GM19467 (cell line): ENCODE data around the gene PLA2G6.
"Not testable (repeated sequence)": the region's sequence is repeated elsewhere in the genome, so short reads cannot be mapped to it uniquely, and the experiment has no call there.

Source experiments
- ATAC-seq: cut with Tn5 transposase; IDR thresholded peaks from one replicate; pipeline ENCODE4 v1.9.1; 2021; ENCODE audit warnings: mild to moderate bottlenecking, moderate library complexity; ENCODE audit not compliant: unreplicated experiment

The PLA2G6 gene

DNA sequence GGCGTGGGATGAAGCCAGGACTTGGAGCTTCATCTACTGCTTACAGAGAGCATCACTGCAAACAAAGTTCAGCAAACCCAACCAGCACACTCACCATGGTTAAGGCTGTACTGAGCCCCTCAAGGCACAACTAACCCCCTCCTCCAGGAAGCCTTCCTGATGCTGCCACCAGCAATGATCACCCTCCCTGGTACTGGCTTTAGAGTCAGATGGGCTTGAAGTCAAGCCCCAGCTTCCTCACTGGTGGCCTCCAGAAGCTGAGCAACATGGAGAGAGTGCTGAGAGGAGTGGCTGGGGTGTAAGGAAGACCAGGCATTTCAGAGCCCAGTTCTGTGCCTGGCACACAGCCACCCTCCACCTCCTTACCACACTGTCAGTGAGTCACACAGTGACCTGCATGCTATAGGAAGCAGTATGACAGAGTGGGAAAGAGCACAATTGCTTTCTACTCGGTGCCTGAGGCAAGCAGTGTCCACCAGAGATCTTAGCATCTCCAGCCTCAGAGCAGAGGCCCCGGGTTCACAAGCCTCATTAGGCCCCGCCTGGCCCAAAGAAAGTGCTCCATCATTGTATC, 46.4 kb downstream of the PLA2G6 start:
- ATAC-seq, result no peak

DNA sequence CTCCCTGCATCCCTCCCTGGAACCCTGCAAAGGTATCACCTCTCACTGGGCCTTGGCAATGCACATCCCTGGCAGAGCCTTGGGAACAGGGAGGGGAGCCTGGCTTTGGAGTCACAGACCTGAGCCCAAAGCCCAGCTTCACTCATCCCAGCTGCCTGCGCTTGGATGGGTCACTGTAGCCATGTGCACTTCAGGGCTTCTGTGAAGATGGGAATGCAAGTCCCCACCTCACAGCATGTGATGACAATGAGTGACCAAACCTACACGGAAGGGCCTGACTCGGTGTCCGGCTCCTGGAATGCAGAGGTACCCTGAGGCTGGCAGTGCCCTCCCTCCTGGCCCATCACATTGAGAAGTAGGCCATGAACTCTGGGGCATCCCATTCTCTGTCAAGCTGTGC, 48.3 kb downstream of the PLA2G6 start:
- no peak for ATAC-seq

DNA sequence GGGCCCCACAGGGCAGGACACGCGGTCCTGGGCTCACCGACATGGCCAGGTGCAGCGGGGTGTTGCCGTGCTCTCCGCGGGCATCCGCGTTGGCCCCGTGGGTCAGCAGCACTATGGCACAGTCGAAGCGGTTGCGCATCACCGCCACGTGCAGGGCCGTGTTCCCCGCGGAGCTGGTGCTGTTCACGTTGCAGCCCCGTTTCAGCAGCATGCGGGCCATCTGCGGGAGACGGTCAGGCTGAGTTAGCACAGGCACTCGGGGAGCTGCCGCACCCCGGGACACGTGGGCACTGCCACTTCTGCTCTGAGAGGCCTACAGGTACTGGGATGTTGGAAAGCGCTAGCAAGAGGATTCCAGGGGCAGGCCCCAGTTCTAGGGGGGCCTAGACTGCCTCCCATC, 48.8 kb downstream of the PLA2G6 start:
- ATAC-seq, result no peak

DNA sequence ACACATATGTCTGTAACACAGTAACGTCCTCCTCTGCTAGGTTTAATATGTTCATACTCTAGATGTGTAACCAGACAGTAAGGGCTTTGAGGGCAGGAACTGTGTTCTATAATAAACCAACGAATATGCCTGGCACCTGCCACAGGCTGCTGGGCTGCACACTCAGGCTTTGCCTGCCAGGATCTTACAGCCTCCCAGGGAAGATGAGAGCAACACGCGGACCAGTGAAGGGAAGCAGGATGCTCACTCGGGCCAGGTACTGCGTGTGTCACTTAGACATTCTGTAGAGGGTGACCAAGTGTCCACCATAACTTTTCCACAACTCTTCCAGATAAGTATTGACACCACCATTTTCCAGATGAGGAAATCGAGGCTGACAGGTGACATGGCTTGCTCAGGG, 49.5 kb downstream of the PLA2G6 start:
- no peak for ATAC-seq

DNA sequence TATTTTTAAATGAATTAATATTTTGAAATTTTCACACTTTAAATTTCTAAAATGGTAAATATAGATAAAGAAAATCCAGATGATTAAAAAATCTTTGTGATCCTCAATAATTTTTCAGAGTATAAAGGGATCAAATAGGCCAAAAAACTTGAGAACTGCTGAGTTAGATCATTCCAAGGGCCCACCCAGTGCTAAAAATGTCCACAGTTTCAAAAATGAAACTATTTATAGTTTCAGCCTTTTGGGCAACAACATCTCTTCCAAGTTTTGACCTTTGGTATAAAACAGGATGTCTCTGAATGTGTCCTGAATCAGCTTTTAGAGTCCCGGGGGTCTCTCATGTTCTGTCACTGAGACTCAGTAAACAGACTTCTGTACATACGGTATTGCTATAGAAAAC, 50.2 kb downstream of the PLA2G6 start:
- ATAC-seq, result no peak

DNA sequence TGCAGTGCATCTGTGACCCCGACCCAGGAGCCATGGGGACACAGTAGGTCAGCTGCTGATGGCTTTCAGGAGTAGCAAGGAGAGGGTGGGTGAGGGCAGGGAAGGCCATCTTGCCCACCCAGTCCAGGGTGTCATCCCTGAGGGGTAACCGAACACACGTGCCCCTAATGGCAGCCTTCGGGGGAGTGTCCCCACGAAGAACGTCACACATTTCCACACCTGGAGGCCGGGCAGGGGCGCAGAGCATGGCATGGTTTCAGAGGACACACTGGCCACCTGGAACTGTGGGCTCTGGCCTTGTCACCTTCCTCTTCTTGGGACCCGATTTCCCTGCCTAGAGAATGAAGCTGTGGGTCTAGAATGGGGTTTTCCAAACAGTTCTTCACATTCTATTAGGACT, 51.8 kb downstream of the PLA2G6 start:
- no peak for ATAC-seq

DNA sequence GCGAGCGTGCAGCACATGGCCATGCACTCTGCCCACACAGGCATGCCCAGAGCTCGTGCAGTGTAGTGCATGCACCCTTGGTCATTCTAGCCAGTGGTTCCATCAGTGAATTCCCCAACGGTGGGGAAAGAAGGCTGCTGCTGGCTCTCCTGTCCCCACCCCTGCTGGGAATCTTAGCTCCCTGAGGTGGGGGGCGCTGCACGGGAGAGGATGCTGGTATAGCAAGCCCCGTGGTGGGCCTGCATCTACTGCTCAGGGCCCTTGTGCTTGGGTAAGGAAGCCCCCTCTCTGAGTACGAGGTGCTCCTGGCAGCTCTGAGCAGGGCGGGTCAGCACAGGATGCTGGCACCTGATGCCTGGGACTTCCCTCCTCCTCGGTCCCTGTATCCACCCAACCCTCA, 52.6 kb downstream of the PLA2G6 start:
- no peak for ATAC-seq

DNA sequence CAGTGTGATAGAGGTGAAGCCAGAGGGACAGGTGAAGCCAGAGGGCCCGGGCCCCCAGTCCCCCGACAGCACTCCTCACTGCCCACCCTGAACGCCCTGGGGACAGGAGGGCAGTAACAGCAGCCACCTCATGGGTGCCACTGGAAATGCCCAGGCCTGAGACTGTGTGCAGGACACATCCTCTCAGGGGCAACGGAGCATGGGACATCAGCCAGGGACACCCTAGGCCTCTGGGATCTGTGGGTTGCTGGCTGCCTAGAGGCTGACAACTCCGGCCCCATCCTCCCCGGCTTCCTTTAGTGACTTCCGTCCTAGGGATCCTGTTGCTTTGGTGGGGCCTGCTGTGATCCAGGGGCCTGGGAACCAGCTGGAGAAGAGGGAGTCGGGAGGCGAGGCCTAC, 53.8 kb downstream of the PLA2G6 start:
- no peak for ATAC-seq

DNA sequence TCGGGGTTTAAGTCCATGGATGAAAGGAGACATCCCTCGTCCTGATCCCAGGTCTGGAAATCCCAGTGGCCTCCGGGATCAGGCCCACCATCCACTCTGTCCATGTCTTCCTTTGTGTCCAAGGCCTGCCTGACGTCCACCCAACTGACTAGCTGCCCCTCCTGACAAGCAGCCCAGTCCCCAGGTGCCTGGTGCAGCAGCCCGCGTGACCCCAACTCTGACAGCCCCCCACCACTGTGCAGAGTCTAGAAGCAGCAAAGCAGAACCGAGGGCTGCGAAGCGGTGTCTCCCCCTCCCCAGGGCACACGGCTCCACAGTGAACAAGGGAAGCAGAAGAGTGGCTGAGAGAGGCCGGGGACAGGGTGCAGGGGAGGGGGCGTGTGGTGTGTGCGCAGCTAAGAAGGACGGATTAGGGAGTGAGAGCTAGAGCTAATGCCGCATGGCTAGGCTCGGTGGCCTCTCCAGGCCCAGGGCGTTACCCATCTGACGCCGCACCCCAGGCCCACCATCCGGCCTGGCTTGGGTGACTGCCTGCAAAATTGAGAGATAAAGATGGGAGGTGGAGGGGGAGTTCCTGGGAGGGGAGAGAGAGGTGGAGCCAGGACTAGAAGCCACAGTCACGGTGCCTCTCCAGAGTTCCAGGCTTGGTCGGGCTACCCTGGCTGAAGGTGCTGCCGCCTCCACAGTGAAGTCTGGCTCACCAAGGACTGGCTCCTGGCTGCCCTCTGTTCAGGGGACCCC, 54.5 kb downstream of the PLA2G6 start:
- ATAC-seq, result no peak

DNA sequence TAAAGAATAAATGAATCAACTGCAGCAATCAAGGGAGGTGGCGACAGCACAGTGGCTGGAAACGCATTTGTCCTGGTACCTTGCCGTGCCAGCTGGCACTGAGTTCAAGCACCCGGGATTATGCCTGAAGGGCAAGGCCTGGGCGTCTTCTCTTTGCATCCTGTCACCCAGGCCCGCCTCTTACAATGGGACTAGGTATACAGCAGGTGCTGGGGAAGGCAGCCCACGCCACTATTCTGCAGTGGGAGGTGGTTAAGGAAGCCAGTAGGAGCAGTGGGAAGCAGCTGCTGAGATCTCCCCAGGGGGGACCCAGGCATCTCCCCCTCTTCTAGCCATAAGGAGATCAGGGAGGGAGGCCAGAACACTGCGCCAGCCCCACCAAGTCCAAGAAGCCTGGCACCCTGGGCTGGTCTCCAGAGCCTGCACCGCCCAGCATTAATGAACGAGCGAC, 55.9 kb downstream of the PLA2G6 start:
- no peak for ATAC-seq

DNA sequence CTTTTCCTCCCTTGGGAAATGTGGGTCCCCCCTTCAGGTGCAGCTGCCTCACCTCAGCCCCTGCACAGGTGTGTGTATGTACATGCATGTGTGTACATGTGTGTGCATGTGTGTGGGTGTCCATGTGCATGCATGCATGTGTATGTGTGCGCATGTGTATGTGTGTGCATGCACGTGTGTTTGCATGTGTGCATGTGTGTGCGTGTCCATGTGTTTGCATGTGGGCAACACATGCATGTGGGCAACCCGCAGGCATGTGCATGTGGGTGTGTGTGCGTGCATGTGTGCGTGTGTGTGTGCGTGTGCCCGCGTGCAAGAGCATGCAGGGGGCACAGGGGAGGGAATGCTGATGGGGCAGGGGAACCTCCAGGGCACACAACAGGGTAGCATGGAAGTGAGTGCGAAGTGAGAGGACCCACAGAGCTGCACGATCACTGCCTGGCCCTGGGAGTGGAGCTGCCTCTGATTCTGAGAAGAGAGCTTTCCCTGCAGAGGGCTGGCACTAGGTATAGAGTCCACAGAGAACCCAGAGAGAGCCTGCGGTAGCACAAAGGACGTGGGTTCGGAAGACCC, 56.5 kb downstream of the PLA2G6 start:
- no peak for ATAC-seq

DNA sequence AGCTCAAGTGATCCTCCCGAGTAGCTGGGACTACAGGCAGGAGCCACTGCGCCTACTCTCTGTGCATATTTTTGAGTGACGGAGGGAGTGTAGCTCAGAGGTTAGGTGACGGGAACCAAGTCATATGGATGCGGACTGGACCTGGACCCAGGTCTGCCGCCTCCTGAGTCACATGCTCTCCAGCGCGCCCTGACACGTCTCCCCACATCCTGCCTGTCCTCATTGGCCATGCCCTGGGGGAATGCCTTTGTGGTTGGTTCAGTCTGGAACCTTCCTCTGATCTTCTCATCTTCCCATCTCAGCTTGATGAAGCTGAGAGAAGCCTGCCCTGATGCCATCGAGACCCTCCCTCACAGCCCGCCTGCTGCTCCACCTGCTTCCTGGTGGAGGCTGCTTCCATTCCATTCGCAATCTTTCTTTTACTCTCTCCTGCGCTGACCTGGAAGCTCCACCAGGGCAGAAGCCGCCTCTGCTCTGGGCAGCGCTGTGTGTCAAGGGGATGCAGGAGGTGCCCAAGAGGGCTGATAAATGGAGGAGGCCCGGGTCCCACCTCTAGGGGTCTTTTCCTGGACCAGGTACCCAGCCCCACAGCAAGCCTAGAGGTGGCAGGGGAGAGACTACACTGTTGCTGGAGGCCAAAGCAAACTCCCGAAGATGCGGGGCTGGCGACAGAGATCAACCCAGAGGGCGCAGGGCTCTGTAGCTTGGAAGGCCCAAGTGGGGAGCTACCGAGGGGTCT, 57.2 kb downstream of the PLA2G6 start:
- no peak for ATAC-seq

DNA sequence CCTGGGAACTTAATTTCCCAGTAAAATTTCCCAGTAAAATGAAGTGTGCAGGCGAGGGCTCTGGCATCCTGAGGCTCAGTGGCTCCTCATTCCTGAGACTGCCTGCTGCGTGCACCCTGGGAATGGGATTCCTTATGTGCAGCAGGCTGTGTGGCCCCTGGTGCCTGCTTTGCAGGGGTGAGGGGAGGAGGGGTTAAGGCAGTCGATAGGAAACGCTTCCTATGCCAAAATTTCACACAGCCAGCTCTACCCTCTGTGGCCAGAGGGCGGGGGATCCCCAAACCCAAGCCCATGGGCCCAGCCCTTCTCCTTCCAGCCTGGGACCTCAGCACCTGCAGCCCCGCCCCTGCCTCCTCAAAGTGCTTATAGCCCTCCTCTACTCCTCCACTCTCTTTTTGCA, 59.0 kb downstream of the PLA2G6 start:
- no peak for ATAC-seq

DNA sequence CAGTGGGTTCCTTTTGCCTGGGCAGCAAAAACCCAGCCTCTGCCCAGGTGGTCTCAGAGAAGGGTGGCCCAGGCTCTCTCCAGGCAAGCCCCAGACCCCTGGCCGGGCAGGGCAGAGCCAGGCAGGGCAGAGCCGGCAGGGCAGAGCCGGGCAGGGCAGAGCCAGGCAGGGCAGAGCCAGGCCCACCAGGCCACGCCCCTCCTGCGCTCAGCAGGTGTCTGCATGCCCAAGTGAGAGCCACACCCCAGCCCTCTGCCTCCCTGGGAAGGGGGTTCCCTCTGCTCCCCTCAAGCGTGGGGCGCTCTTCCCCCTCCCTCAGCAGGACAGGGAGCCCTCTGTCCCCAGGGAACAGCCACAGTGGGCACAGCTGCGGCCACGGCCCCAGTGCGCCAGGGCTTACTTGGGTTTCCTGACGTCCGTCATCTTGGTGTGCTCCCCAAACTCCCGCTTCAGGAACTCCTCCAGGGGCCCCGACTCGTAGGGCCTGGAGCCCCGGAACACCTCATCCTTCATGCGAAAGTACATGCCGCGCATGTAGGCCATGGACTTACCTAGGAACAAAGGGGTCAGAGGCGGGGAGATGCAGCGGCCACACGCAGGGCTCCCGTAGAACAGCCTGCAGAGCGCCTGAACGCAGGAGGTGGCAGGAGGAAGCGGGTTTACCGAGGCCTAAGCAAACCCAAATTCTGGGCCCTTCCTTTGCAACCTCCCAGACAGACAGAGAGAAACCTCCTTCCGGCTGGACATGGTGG, 61.1 kb downstream of the PLA2G6 start:
- ATAC-seq, result no peak

DNA sequence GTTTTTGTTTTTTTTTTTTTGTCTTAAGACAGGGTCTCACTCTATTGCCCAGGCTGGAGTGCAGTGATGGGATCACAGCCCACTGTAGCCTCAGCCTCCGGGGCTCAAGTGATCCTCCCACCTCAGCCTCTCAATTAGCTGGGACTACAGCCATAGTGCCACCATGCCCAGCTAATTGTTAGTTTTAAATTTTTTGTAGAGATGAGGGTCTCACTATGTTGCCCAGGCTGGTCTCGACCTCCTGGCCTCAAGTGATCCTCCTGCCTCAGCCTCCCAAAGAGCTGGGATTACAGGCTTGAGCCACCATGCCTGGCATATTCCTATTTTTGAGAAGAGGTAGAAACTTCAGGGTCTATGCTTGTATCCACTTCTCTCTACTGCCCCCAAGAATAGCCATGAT, 62.9 kb downstream of the PLA2G6 start:
- not testable (repeated sequence) for ATAC-seq

DNA sequence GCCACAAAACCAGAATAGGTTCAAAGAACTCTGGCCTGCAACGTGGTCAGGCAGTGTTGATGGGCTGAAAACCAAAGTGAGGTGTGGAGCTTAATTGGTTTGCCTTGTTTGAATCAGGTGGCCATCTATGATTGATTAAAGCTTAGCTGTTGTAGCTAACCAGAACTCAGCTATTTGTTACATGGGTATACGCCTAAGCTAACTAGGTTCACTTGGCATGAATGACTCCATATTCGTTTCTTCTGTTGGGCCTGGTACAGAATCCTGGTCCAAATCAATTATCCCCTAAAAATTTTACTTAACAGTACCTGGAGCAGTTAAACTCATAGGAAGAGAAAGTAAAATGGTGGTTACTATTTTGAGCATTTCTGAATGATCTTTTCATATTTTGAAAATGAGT, 63.4 kb downstream of the PLA2G6 start:
- ATAC-seq, result no peak

DNA sequence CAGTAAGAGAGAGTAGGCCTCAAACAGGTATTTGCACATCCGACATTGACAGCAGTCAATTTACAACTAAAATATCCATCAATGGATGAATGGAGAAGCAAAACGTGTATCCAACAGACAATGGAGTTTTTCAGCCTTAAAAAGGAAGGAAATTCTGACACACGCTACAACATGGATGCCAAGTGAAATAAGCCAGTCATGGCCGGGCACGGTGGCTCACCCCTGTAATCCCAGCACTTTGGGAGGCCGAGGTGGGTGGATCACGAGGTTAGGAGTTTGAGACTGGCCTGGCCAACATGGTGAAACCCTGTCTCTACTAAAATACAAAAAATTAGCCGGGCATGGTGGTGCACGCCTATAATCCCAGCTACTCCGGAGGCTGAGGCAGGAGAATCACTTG, 64.1 kb downstream of the PLA2G6 start:
- not testable (repeated sequence) for ATAC-seq

DNA sequence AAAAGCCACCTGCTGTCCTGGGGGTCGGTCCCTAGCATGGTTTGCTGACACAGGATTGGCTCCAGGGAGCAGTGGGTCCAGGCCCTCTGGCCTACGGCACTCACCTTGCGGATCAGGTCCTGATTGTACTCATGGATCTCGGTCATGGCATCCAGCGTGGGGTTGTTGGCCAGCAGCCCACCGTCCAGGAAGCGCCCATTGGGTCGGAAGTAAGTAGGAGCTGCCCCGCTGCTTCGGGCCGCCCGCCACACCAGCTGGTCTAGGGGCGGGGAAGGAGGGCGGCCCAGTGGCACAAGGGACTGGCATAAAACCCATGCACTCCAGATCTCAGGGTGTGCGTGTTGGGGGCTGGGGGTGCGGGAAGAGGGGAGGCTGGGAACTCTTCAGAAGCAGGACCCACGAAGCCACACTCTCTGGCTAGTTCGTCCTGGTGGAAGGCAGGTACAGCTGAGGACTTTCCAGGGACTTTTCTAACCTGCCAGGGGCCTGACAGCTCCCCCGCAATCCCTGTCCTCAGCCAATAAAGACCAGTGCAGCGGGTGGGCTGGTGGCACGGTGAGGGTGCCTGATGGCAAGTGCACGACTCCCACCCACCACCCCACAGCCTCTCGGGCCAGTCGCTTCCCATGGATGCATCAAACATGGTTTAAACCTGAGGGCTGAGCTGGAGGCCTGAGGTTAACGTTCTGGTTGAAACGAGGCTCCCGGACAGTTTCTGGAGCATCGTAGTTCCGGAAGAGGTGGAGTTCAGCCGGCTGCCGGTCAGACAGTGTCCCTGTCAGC, 66.0 kb downstream of the PLA2G6 start:
- ATAC-seq, result no peak

DNA sequence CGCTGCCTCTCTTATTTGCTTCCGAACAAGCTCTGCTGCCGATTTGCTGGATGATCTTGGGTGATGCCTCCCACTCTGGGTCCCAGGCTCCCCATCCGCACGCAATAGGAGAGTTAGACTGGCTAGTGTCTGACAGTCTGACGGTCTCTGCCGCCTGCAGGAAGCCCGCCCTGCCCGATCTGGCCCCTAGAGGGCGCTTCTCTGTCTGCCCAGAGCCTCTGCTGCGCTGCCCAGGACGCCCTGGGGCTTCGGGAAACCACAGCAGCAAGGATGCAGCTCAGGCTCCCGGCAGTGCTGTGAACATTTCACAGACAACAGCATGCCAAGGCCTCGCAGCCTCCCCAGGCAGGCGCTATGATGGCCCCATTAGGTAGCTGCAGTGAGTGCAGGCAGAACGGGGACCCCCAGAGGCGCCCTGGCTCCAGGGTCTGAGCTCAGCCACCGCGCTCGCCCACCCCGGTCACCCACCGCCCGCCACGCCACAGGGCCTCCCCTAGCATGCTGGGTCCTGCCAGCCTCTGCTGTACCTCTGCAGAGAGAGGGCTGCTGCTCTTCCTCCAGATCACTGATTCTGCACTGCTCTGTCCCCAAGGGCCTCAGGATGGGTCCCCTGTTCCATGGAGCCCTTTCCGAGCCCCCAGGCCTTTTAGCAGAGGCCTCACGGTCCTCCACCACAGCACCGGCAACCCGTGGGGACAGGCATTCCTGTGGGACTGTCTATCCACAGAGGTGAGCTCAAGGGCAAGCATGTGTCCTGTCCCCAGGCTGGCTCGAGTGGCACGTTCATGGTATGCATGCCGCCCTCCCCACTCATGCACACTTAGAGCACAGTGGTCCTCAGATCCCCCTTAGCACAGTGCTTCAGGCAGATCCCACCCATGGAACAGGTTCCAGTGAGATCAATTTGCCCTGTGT, 66.9 kb downstream of the PLA2G6 start:
- no peak for ATAC-seq
